Choroid plexus epithelial cell (primary cell): Measurements from ENCODE around the gene QTRT2.

Experiments
- DNase-seq: peaks from one replicate; pipeline ENCODE4 v3.0.0-alpha.2; 2010; ENCODE audit warnings: low read depth
- H3K4me3 ChIP-seq: 2 replicates; pipeline ENCODE4 v1.5.1; 2011; ENCODE audit warnings: low read depth, mild to moderate bottlenecking, control low read depth, low read length, moderate library complexity
- TF ChIP-seq, protein P1 (sequence below): conservative IDR thresholded peaks from 2 replicates; pipeline ENCODE4 v1.5.1; 2011; ENCODE audit warnings: low read depth, mild to moderate bottlenecking, control low read depth, inconsistent platforms, low read length, moderate library complexity

The QTRT2 gene

DNA sequence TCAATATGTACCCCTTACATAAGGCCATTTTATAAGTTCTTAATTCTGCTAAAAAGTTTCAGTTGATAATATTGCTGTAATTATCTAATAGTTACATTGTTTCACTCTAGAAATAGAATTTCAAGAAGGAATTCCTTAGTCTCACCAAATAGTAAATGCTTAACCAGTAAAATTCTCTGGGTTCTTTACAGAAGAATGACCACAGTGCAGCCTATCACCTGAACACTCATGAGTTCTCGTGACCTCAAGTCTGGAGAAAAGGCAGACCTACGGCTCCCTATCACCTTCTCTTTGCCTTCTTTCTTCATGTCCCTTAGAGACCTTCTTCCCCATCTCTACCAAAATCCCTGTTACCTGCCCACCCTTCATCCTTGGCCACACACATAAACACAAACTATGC, 31.1 kb upstream of the QTRT2 start:
- TF ChIP-seq, protein P1, sequence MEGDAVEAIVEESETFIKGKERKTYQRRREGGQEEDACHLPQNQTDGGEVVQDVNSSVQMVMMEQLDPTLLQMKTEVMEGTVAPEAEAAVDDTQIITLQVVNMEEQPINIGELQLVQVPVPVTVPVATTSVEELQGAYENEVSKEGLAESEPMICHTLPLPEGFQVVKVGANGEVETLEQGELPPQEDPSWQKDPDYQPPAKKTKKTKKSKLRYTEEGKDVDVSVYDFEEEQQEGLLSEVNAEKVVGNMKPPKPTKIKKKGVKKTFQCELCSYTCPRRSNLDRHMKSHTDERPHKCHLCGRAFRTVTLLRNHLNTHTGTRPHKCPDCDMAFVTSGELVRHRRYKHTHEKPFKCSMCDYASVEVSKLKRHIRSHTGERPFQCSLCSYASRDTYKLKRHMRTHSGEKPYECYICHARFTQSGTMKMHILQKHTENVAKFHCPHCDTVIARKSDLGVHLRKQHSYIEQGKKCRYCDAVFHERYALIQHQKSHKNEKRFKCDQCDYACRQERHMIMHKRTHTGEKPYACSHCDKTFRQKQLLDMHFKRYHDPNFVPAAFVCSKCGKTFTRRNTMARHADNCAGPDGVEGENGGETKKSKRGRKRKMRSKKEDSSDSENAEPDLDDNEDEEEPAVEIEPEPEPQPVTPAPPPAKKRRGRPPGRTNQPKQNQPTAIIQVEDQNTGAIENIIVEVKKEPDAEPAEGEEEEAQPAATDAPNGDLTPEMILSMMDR, result no peak
- DNase-seq, result no peak
- H3K4me3 ChIP-seq, result no peak overlapping the region

DNA sequence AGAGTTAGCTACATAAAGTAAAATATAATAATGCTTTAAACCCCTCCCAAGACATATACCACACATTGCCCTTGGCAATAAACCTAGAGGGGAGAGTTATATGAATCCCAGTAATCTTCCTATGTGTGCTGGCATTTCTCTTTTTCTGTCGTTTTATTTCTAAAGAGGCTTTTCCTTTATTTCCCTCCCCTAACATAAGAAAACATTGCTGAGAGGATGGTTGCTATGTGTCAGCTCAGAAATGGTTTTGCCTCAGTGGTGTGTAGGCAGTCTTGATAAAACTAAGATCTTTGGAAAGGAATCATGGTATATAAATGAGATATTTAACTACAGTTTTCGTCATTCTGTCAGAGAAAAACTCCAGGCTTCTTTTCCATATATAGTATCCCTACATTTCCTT, 30.2 kb upstream of the QTRT2 start:
- TF ChIP-seq, protein P1, result no peak
- no peak for DNase-seq
- H3K4me3 ChIP-seq, result no peak overlapping the region

DNA sequence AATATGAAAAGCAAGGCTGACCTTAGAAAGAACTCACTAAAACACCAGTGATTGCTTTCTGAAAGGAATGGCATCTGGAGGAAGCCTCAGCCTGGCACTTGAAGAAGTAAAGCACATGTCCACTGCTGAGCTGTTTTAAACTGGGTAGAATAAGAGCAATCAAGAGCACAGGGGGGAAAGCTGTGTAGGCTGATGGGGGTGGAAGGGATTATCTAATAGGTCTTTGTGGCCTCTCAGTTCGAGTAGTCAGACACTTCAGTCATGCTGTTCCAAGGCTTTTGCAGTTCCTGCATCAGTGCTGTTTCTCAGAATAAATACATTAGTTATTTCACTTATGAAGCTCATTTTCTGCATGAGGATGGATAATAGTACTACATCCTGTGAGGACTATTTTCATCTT, 22.8 kb upstream of the QTRT2 start:
- DNase-seq, result no peak
- TF ChIP-seq, protein P1, result no peak
- H3K4me3 ChIP-seq, result no peak overlapping the region

DNA sequence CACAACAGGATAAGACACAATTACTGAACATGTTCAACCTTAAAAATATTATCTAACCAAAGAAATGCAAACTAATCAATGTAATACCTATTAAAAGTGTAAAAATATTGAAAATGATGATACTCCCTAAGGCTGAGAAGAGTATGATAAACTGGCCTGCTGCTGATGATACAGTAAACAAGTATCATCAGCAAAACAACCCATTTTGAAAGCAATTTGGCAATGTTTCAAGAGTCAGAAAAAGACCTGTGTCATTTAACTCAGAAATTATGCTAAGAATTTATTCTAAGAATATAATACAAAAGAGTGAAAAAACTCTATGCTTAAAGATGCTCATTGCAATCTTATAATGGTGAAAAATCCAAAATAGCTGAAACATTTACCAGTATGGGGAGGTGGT, 22.3 kb upstream of the QTRT2 start:
- DNase-seq, result no peak
- H3K4me3 ChIP-seq, result no peak overlapping the region
- TF ChIP-seq, protein P1, result no peak

DNA sequence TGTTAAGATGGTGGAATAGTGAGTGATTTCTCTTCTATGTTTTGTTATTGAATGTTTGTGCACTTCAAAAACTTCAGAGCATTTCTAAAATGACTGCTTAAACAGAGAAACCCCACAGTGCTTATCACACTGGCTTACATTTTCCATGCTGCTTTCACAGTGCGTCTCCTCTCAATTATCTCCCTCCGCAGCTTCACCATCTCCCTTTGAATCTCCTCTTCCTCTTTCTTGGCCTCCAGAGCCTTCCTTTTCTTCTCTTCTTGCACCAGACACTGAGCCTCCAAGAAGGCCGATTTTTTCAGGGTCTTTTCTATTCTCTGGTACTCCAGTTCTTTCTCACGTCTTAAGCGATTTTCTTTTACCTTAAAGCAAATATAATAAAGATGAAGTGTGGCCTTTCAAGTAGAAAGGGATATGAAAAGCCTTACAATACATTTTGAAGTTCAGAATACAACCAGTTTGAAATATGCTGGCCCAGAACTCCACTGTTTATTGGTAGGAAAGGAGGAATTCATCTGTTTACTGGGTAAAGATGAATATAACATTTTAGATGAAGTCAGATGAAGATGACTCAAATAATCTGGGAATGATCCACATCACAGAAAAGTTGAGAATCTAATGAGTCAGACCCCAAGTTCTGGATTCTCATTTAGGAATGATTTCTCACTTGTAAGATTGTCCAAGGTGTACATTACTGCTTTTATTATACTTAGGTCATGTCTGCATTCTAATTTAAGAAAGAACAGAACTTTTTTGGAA, 21.6 kb upstream of the QTRT2 start:
- peak; percentile 1 for DNase-seq
- TF ChIP-seq, protein P1, result no peak

DNA sequence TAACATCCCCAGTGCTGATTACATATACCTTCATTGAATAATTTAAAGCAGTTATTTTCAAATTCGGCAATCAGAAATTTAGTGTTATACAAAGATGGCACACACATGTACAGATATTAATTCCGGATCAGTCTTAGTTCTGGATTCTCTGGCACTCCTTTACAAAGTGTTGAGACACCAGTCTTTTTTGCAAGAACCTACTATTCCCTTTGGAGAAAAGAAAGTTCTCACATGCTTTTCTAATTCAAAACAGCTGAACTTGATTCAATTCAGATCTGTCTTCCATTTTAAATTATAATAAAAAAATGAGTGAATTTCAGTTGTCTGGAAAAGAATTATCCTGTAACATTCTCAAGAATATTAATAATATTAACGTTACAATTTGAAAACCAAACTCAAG, 20.6 kb upstream of the QTRT2 start:
- H3K4me3 ChIP-seq, result no peak overlapping the region
- DNase-seq, result no peak
- TF ChIP-seq, protein P1, result no peak

More for the DNA sequence above, 21.6 kb upstream of the QTRT2 start:
- H3K4me3 ChIP-seq, result no peak overlapping the region

DNA sequence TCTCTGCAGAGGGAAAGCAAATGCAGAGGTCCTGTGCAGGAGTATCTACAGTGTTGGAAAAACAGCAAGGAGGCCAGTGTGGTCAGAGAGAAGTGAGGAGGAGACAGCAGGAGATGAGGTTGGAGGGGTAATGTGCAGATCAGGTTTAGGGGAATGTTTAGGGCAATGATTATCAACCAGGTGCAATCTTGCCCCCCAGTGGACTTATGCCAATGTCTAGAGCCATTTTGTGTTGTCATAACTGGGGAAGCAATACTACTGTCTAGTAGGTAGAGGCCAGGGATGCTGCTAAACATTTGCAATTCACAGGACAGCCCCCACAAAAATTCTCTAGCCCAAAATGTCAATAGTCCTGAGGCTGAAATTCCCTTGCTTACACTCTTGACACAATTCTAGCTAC, 13.3 kb upstream of the QTRT2 start:
- no peak overlapping the region for H3K4me3 ChIP-seq
- no peak for DNase-seq
- TF ChIP-seq, protein P1, result no peak
